Trophoblast cell (in vitro differentiated cells and primary cell): Measurements from ENCODE around the gene VOPP1.

Experiments used
- DNase-seq, 2 donors: peaks; one replicate each; pipeline ENCODE4 v3.0.0-alpha.2; 2016
- H2AFZ ChIP-seq: 2 replicates; pipeline ENCODE4 v1.6.1; 2013; ENCODE audit warnings: low read length, moderate library complexity, mild to moderate bottlenecking; ENCODE audit not compliant: insufficient read depth, poor library complexity
- H2AK5ac ChIP-seq: 2 replicates; pipeline ENCODE4 v1.6.1; 2013; ENCODE audit warnings: mild to moderate bottlenecking, low read length
- H2BK120ac ChIP-seq: 2 replicates; pipeline ENCODE4 v1.6.1; 2013; ENCODE audit warnings: low read length, mild to moderate bottlenecking, moderate library complexity; ENCODE audit not compliant: insufficient read depth, poor library complexity
- H2BK12ac ChIP-seq: 2 replicates; pipeline ENCODE4 v1.6.1; 2013; ENCODE audit warnings: mild to moderate bottlenecking, low read length, moderate library complexity
- H2BK5ac ChIP-seq: 2 replicates; pipeline ENCODE4 v1.6.1; 2013; ENCODE audit warnings: low read length, low read depth, moderate library complexity, mild to moderate bottlenecking; ENCODE audit not compliant: poor library complexity
- H3K14ac ChIP-seq: 2 replicates; pipeline ENCODE4 v1.6.1; 2013; ENCODE audit warnings: mild to moderate bottlenecking, low read length
- H3K18ac ChIP-seq: 2 replicates; pipeline ENCODE4 v1.6.1; 2013; ENCODE audit warnings: mild to moderate bottlenecking, low read length
- H3K23ac ChIP-seq: 2 replicates; pipeline ENCODE4 v1.6.1; 2013; ENCODE audit warnings: low read length
- H3K27ac ChIP-seq: 2 replicates; pipeline ENCODE4 v1.5.1; 2013; ENCODE audit warnings: low read depth, mild to moderate bottlenecking, inconsistent platforms, low read length, moderate library complexity
- H3K27me3 ChIP-seq: 2 replicates; pipeline ENCODE4 v1.6.1; 2013; ENCODE audit warnings: inconsistent platforms, mild to moderate bottlenecking, low read length, moderate library complexity; ENCODE audit not compliant: insufficient read depth
- H3K36me3 ChIP-seq, 2 experiments: 1 replicate in 1 of 2; 2 replicates in 1 of 2; pipeline ENCODE4 v1.6.1; 2013; ENCODE audit warnings: low read length in 2 of 2, mild to moderate bottlenecking in 2 of 2, moderate library complexity in 1 of 2; ENCODE audit not compliant: insufficient read depth in 2 of 2, control insufficient read depth in 1 of 2
- H3K4ac ChIP-seq: 2 replicates; pipeline ENCODE4 v1.6.1; 2013; ENCODE audit warnings: low read depth, mild to moderate bottlenecking, low read length, moderate library complexity
- H3K4me1 ChIP-seq, 2 experiments: 1 replicate in 1 of 2; 2 replicates in 1 of 2; pipeline ENCODE4 v1.6.1; 2013; ENCODE audit warnings: low read length in 2 of 2, mild to moderate bottlenecking in 2 of 2, moderate library complexity in 1 of 2; ENCODE audit not compliant: insufficient read depth in 2 of 2, control insufficient read depth in 1 of 2
- H3K4me2 ChIP-seq: 2 replicates; pipeline ENCODE4 v1.6.1; 2013; ENCODE audit warnings: inconsistent platforms, mild to moderate bottlenecking, low read length, moderate library complexity
- H3K4me3 ChIP-seq: 2 replicates; pipeline ENCODE4 v1.5.1; 2013; ENCODE audit warnings: mild to moderate bottlenecking, low read depth, low read length, inconsistent platforms
- H3K79me1 ChIP-seq: one replicate; pipeline ENCODE4 v1.6.1; 2013; ENCODE audit warnings: low read length
- H3K79me2 ChIP-seq: 2 replicates; pipeline ENCODE4 v1.6.1; 2013; ENCODE audit warnings: low read length, mild to moderate bottlenecking; ENCODE audit not compliant: control insufficient read depth, insufficient read depth, poor library complexity
- H3K9ac ChIP-seq: 2 replicates; pipeline ENCODE4 v1.6.1; 2013; ENCODE audit warnings: mild to moderate bottlenecking, low read length
- H3K9me3 ChIP-seq: 2 replicates; pipeline ENCODE4 v1.6.1; 2013; ENCODE audit warnings: low read depth, mild to moderate bottlenecking, control low read depth, inconsistent platforms, low read length; ENCODE audit not compliant: insufficient read depth
- H4K12ac ChIP-seq: 2 replicates; pipeline ENCODE4 v1.6.1; 2013; ENCODE audit warnings: low read depth, mild to moderate bottlenecking, low read length, moderate library complexity
- H4K8ac ChIP-seq: 2 replicates; pipeline ENCODE4 v1.6.1; 2013; ENCODE audit warnings: low read depth, mild to moderate bottlenecking, low read length, moderate library complexity
- H4K91ac ChIP-seq: one replicate; pipeline ENCODE4 v1.6.1; 2013; ENCODE audit warnings: low read depth, mild to moderate bottlenecking, low read length, moderate library complexity
- WGBS: extraction: QIAGEN DNeasy Blood & Tissue Kit; methylation state at CpG from one replicate; pipeline ENCODE4 v1.1.7; 2013; ENCODE audit warnings: missing lambda C conversion rate; ENCODE audit not compliant: insufficient read length, insufficient coverage; ENCODE audit errors: extremely low coverage; 5-methylcytosine and 5-hydroxymethylcytosine counted together

The VOPP1 gene

GRCh38 chr7:55429835-55430499 is 142.3 kb downstream of the VOPP1 start:
- no CpG with 5 or more reads among the region's 11 CpGs for WGBS

GRCh38 chr7:55427800-55428199 is 144.5 kb downstream of the VOPP1 start:
- Histone ChIP-seq H3K4me3 (no peak overlapping the region), H3K27ac (no peak overlapping the region), H2AFZ (no peak overlapping the region), H2AK5ac (no peak overlapping the region), H3K9ac (no peak overlapping the region), H3K4me2 (no peak overlapping the region), H3K4me1 (peaks cover 2 to 5% of the 10 kb centered on the region in 2 experiments), H3K36me3 (peaks cover 0 to 5% of the 10 kb centered on the region in 2 experiments), H2BK12ac (no peak overlapping the region), H3K18ac (no peak overlapping the region), H3K79me2 (no peaks in the 10 kb centered on the region), H3K79me1 (no peaks in the 10 kb centered on the region), H3K14ac (no peak overlapping the region), H3K23ac (no peak overlapping the region), H4K91ac (no peak overlapping the region), H2BK120ac (no peak overlapping the region), H3K9me3 (no peaks in the 10 kb centered on the region), H4K12ac (no peak overlapping the region), H3K27me3 (no peaks in the 10 kb centered on the region), H4K8ac (no peak overlapping the region), H3K4ac (no peak overlapping the region), H2BK5ac (no peak overlapping the region)
- no peak for DNase-seq
- WGBS, result no CpG with 5 or more reads among the region's 11 CpGs

More at GRCh38 chr7:55429835-55430499, 142.3 kb downstream of the VOPP1 start:
- Histone ChIP-seq H3K27ac (no peak overlapping the region), H2AFZ (no peak overlapping the region), H4K91ac (no peak overlapping the region), H3K4me3 (no peak overlapping the region), H3K79me2 (no peaks in the 10 kb centered on the region), H2BK5ac (no peak overlapping the region), H4K12ac (no peak overlapping the region), H3K9ac (no peak overlapping the region), H2BK12ac (no peak overlapping the region), H3K4me1 (no peaks in the 10 kb centered on the region), H3K23ac (no peak overlapping the region), H3K18ac (no peak overlapping the region), H3K14ac (no peak overlapping the region), H3K27me3 (no peaks in the 10 kb centered on the region), H2BK120ac (no peak overlapping the region), H3K4me2 (no peak overlapping the region), H4K8ac (no peak overlapping the region), H3K4ac (no peak overlapping the region), H3K79me1 (no peaks in the 10 kb centered on the region), H2AK5ac (no peak overlapping the region), H3K9me3 (no peaks in the 10 kb centered on the region), H3K36me3 (peaks cover 0 to 5% of the 10 kb centered on the region in 2 experiments)
- no peak for DNase-seq

- Histone ChIP-seq H3K79me1 (no peaks in the 10 kb centered on the region), H3K36me3 (peaks cover 0 to 5% of the 10 kb centered on the region in 2 experiments), H3K18ac (no peak overlapping the region), H4K8ac (no peak overlapping the region), H2AK5ac (no peak overlapping the region), H3K14ac (no peak overlapping the region), H3K4ac (no peak overlapping the region), H4K12ac (no peak overlapping the region), H3K4me3 (no peak overlapping the region), H3K9ac (no peak overlapping the region), H3K27ac (no peak overlapping the region), H2BK5ac (no peak overlapping the region), H2AFZ (no peak overlapping the region), H2BK120ac (no peak overlapping the region), H3K4me1 (peaks cover 2 to 5% of the 10 kb centered on the region in 2 experiments), H3K23ac (no peak overlapping the region), H4K91ac (no peak overlapping the region), H3K27me3 (no peaks in the 10 kb centered on the region), H3K79me2 (no peaks in the 10 kb centered on the region), H3K4me2 (no peak overlapping the region), H3K9me3 (no peaks in the 10 kb centered on the region), H2BK12ac (no peak overlapping the region)
- DNase-seq, result no peak
- no CpG with 5 or more reads among the region's 4 CpGs for WGBS
These were observed 145.0 kb downstream of the VOPP1 start for GRCh38 chr7:55427342-55427741.

GRCh38 chr7:55426676-55427075 is 145.6 kb downstream of the VOPP1 start:
- H3K36me3 ChIP-seq, result peaks cover 0 to 5% of the 10 kb centered on the region in 2 experiments
- H3K79me2 ChIP-seq, result no peaks in the 10 kb centered on the region
- H4K91ac ChIP-seq, result no peak overlapping the region
- no peak overlapping the region for H4K12ac ChIP-seq
- no peak overlapping the region for H3K18ac ChIP-seq
- H3K9me3 ChIP-seq, result no peaks in the 10 kb centered on the region
- no peak overlapping the region for H2BK120ac ChIP-seq
- no peak overlapping the region for H2AK5ac ChIP-seq
- H3K27ac ChIP-seq, result no peak overlapping the region
- no peak overlapping the region for H3K4me3 ChIP-seq
- H2BK12ac ChIP-seq, result no peak overlapping the region
- WGBS, result no CpG with 5 or more reads among the region's 12 CpGs
- no peaks in the 10 kb centered on the region for H3K79me1 ChIP-seq
- H3K23ac ChIP-seq, result no peak overlapping the region
- H3K14ac ChIP-seq, result no peak overlapping the region
- no peak overlapping the region for H2BK5ac ChIP-seq
- peaks cover 2 to 5% of the 10 kb centered on the region in 2 experiments for H3K4me1 ChIP-seq
- H2AFZ ChIP-seq, result no peak overlapping the region
- no peak for DNase-seq
- H4K8ac ChIP-seq, result no peak overlapping the region
- H3K9ac ChIP-seq, result no peak overlapping the region
- no peaks in the 10 kb centered on the region for H3K27me3 ChIP-seq
- H3K4me2 ChIP-seq, result no peak overlapping the region
- H3K4ac ChIP-seq, result no peak overlapping the region
